PC-3 (cell line): ENCODE data around the gene ZNF462. TPM values are rescaled to one million over a fixed set of nuclear protein-coding genes. Genes with fewer than 3 reads are reported as not detected.
A peak's percentile ranks its signal among the peaks of the same experiment; 100 is the strongest.

Experiments
- ATAC-seq: fragments of 200-7000 bp; cut with Tn5 transposase; 2 replicates; pipeline ENCODE4 v1.9.1; 2020; ENCODE audit warnings: mild to moderate bottlenecking, moderate library complexity
- BruUV-seq: library from RNA; stranded (reverse); fragments of 400-500 nt; replicated peaks from 2 replicates; lab custom pipeline; 2021; lab: Mats Ljungman, UMichigan
- CTCF ChIA-PET: fragments of 300-600 bp; sonication (Branson Sonifier 250); formaldehyde crosslinking; loops from one replicate; lab custom pipeline; 2022; ENCODE audit warnings: antibody characterized with exemption; lab: Charles Lee
- POLR2A ChIA-PET: fragments of 300-600 bp; sonication (Branson Sonifier 250); formaldehyde crosslinking; loops from one replicate; lab custom pipeline; 2022; ENCODE audit warnings: antibody characterized with exemption; ENCODE audit not compliant: unreplicated experiment; lab: Charles Lee
- DNase-seq: peaks from one replicate; pipeline ENCODE4 v3.0.0-alpha.2; 2015
- H2AFZ ChIP-seq: fragments of 300-600 bp; sonication (generic); 2 replicates; pipeline ENCODE4 v1.6.0; 2016; ENCODE audit warnings: antibody characterized with exemption, low read length
- H3F3A ChIP-seq: fragments of 300-600 bp; sonication (generic); one replicate; pipeline ENCODE4 v1.6.0; 2017; ENCODE audit warnings: antibody characterized with exemption, low read length, control low read depth, mild to moderate bottlenecking; ENCODE audit not compliant: unreplicated experiment
- H3K27ac ChIP-seq: fragments of 300-600 bp; sonication (generic); 2 replicates; pipeline ENCODE4 v1.5.1; 2016; ENCODE audit warnings: mild to moderate bottlenecking, low read length
- H3K27me3 ChIP-seq: fragments of 300-600 bp; sonication (generic); 2 replicates; pipeline ENCODE4 v1.6.1; 2016; ENCODE audit warnings: low read length, mixed read lengths
- H3K36me3 ChIP-seq: fragments of 300-600 bp; sonication (generic); 2 replicates; pipeline ENCODE4 v1.6.1; 2016; ENCODE audit warnings: low read depth, mixed run types, low read length, mixed read lengths
- H3K4me1 ChIP-seq: fragments of 300-600 bp; sonication (generic); 2 replicates; pipeline ENCODE4 v1.5.1; 2016; ENCODE audit warnings: low read length; ENCODE audit not compliant: insufficient read depth
- H3K4me2 ChIP-seq: fragments of 300-600 bp; sonication (generic); 2 replicates; pipeline ENCODE4 v1.6.0; 2016; ENCODE audit warnings: low read length
- H3K4me3 ChIP-seq: fragments of 300-600 bp; sonication (generic); 2 replicates; pipeline ENCODE4 v1.5.1; 2016; ENCODE audit warnings: mild to moderate bottlenecking, low read length, mixed read lengths
- H3K79me2 ChIP-seq: fragments of 300-600 bp; sonication (generic); 2 replicates; pipeline ENCODE4 v1.6.1; 2017; ENCODE audit warnings: low read length, mixed read lengths
- H3K9ac ChIP-seq: fragments of 300-600 bp; sonication (generic); 2 replicates; pipeline ENCODE4 v1.6.0; 2016; ENCODE audit warnings: mild to moderate bottlenecking, low read length
- H3K9me2 ChIP-seq: fragments of 300-600 bp; sonication (generic); replicated peaks from 2 replicates; pipeline ENCODE4 v1.6.1; 2016; ENCODE audit warnings: mixed run types, low read length, mixed read lengths
- H3K9me3 ChIP-seq: fragments of 300-600 bp; sonication (generic); 2 replicates; pipeline ENCODE4 v1.6.1; 2016; ENCODE audit warnings: low read length, mixed read lengths
- H4K20me1 ChIP-seq: fragments of 300-600 bp; sonication (generic); 2 replicates; pipeline ENCODE4 v1.6.1; 2016; ENCODE audit warnings: low read length, mixed read lengths
- EZH2 ChIP-seq: fragments of 300-600 bp; sonication (generic); IDR thresholded peaks from one replicate; pipeline ENCODE4 v1.6.1; 2017; ENCODE audit warnings: antibody characterized with exemption, mild to moderate bottlenecking, low read length; ENCODE audit not compliant: unreplicated experiment
- EZH2phosphoT487 ChIP-seq: fragments of 300-600 bp; sonication (generic); IDR thresholded peaks from 2 replicates; pipeline ENCODE4 v1.6.1; 2018; ENCODE audit warnings: mild to moderate bottlenecking, antibody characterized with exemption, low read length, borderline replicate concordance
- intact Hi-C: fragments of 100-400 bp; cut with micrococcal nuclease; formaldehyde crosslinking; loops from 2 replicates; pipeline ENCODE4 v1.9.0; 2023
- total RNA-seq: library from RNA; depleted of rRNA; stranded (reverse); fragments of >200 nt; gene quantifications from 2 replicates; pipeline ENCODE4 v1.2.3, GENCODE V29; 2014
- TF ChIP-seq, protein P1 (sequence below): fragments of 300-600 bp; sonication (generic); conservative IDR thresholded peaks from 2 replicates; pipeline ENCODE4 v1.5.1; 2017; ENCODE audit warnings: antibody characterized with exemption, low read depth, mild to moderate bottlenecking, low read length

ZNF462 gene
- total RNA-seq, 1 experiment from 2014 or later = 21.2 TPM

DNA sequence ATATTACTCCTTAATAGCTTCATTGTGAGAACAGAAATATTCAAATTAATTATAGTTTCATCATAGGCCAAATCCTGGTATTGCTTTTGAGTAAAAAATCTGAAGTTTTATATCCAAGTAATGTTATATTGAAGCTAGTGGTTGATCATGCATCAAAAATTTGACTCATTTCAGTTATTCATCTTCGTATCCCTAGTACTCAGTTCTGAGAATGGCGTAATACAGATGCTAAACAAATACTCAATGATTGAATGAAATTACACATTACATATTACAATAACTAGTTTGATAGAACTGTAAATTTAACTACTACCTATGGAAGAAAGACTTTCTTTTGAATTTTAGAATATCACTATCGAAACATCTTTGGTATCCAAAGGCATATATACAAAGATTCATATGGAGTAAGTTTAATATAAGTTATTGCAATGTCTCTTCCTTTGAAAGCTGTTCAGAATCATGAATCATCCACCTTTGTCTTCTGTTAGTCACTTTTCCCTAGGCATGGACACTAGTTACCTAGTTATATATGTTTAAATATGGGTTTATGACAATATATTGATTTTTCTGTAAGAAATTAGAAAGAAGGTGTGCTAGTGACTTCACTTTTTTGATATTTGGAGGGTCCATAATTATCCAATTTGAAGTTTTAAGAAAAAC is 5.0 kb upstream of the ZNF462 start:
- peaks cover 36% of the 10 kb centered on the region for H3K4me1 ChIP-seq
- POLR2A ChIA-PET = no interaction called here
- H3K4me3 ChIP-seq = 0 out of 2 replicates have a peak overlapping the region, but pooled peaks have one; percentile 15
- no peaks in the 10 kb centered on the region for H3F3A ChIP-seq
- ATAC-seq = peak; percentile 14; the same call in 1 of the 2 replicates
- H3K79me2 ChIP-seq = peaks cover 32% of the 10 kb centered on the region
- no peak overlapping the region for H2AFZ ChIP-seq
- no peaks in the 10 kb centered on the region for H3K9me3 ChIP-seq
- CTCF ChIA-PET = no interaction called here
- H3K9ac ChIP-seq = no peak overlapping the region
- H3K4me2 ChIP-seq = peak overlapping the region; percentile 82
- no peaks in the 10 kb centered on the region for H3K36me3 ChIP-seq
- intact Hi-C loops = no loop called here
- no peak for TF ChIP-seq EZH2
- H3K9me2 ChIP-seq = no peaks in the 10 kb centered on the region
- H4K20me1 ChIP-seq = no peaks in the 10 kb centered on the region
- peak; percentile 63 for DNase-seq
- no peaks in the 10 kb centered on the region for H3K27me3 ChIP-seq
- no TSS peak for BruUV-seq
- peak overlapping the region; percentile 71 for H3K27ac ChIP-seq

DNA sequence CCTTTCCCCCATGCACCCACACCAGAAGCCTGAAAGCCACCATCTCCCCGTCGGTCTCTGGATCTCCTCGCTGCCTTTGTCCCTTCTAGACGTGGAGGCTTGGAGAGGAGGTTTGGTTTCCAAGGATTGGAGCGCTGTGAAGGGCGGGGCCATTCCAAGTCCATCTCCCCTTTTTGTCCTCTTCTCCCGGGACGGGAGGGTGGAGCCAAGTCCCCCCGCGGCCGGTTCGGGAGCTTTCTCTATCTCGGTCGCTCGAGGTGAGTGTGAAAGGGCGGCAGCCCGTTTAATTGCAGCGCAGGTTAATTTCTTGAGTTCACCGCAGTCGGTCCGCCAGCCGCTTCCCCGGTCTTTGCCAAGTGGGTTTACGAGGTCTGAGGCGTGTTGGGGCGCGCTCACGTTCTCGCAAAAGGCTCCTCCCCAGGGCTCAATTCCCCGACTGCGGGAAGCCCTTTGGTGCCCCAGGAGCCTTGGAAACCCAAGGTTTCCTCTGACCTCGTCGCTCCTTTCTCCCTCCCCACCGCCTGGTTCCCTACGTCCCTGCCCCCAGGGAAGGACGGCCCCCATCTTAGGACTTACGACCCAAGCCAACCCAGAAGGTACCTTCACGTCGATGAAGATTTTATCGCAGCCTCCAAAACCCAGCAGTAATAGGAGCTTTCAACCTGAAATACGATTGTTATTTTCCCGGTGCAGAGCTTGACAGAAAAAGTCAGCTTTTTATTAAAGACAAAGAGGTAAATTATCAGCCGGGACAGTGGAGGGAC is 2.8 kb upstream of the ZNF462 start:
- peak overlapping the region; percentile 67 for H3K27ac ChIP-seq
- H3K27me3 ChIP-seq = no peaks in the 10 kb centered on the region
- peak overlapping the region; percentile 98 for H3K4me3 ChIP-seq
- H3K4me1 ChIP-seq = peaks cover 33% of the 10 kb centered on the region
- TF ChIP-seq EZH2phosphoT487 (no peak), EZH2 (no peak)
- TF ChIP-seq, protein P1, sequence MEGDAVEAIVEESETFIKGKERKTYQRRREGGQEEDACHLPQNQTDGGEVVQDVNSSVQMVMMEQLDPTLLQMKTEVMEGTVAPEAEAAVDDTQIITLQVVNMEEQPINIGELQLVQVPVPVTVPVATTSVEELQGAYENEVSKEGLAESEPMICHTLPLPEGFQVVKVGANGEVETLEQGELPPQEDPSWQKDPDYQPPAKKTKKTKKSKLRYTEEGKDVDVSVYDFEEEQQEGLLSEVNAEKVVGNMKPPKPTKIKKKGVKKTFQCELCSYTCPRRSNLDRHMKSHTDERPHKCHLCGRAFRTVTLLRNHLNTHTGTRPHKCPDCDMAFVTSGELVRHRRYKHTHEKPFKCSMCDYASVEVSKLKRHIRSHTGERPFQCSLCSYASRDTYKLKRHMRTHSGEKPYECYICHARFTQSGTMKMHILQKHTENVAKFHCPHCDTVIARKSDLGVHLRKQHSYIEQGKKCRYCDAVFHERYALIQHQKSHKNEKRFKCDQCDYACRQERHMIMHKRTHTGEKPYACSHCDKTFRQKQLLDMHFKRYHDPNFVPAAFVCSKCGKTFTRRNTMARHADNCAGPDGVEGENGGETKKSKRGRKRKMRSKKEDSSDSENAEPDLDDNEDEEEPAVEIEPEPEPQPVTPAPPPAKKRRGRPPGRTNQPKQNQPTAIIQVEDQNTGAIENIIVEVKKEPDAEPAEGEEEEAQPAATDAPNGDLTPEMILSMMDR = no peak
- peak overlapping the region; percentile 82 for H3K4me2 ChIP-seq
- H3K9me3 ChIP-seq = no peaks in the 10 kb centered on the region
- intact Hi-C loops = loop anchor here (5.0 to 10.0 kb wide), 6 partner anchors 97 to 1018 kb away; no protein-coding TSS in a partner anchor
- H3K36me3 ChIP-seq = no peaks in the 10 kb centered on the region
- H4K20me1 ChIP-seq = no peaks in the 10 kb centered on the region
- H3K79me2 ChIP-seq = peaks cover 54% of the 10 kb centered on the region
- TSS peak; percentile 38 for BruUV-seq
- peak overlapping the region; percentile 96 for H2AFZ ChIP-seq
- DNase-seq (peak; percentile 63), ATAC-seq (peak; percentile 9; the same call in 1 of the 2 replicates)
- ChIA-PET POLR2A (no interaction called here), CTCF (interaction anchor here (0.6 kb wide), 1 partner anchor 85 kb away, joined by 3 read pairs; no protein-coding TSS in a partner anchor)
- H3K9ac ChIP-seq = peak overlapping the region; percentile 88
- H3F3A ChIP-seq = no peaks in the 10 kb centered on the region
- H3K9me2 ChIP-seq = no peaks in the 10 kb centered on the region

DNA sequence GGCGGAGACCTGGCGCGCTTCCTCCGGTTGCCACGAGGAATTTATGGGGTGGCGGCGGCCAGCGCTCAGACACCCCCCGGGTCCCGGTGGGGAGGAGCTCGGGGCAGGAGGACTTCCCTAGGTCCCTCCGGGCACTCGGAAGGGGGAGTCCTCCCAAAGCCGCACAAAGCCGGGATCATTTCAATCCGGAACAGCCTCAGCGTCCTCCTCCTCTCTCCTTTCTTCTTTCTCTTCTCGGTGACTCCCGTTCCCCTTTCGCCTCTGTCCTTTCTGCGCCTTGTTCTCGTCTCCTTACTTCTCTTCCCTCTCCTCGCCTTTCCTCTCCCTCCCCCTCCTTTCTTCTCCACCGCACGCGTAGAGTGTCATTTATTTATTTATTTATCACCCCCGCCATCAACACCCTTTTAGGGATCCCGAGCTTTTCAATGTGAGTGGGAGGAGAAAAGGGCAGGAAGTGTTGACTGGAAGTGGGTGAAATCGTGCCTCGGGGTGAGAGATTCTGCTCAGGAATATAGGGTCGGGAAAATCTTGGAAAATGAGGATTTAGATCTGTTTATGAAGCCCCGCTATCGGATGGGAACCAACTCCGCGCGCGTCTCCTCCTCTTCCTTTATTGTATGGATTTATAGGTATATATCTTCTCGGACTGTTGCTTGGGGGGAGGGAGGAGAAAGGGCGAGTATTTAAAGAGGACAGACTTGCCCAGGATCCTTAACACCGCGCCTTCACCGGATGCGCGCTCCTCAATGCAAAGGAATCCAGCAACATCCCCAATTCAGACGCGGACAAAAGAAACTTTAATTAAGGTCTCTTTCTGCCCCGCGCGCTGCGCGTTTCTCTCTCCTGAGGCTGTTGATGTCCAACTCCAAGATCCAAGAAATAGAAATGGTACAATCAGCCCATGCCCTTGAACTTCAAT is 2.0 kb upstream of the ZNF462 start:
- Histone ChIP-seq H3K27me3 (no peaks in the 10 kb centered on the region), H3F3A (no peaks in the 10 kb centered on the region), H3K36me3 (no peaks in the 10 kb centered on the region), H3K79me2 (peaks cover 63% of the 10 kb centered on the region), H3K9me2 (no peaks in the 10 kb centered on the region), H3K4me2 (peak overlapping the region; percentile 82), H3K4me3 (peak overlapping the region; percentile 98), H4K20me1 (no peaks in the 10 kb centered on the region), H3K4me1 (peaks cover 42% of the 10 kb centered on the region), H3K9ac (peak overlapping the region; percentile 88), H2AFZ (peak overlapping the region; percentile 96), H3K27ac (peak overlapping the region; percentile 67), H3K9me3 (no peaks in the 10 kb centered on the region)
- no TSS peak for BruUV-seq
- ATAC-seq (peak; percentile 6), DNase-seq (peak; percentile 55)
- POLR2A ChIA-PET = no interaction called here
- intact Hi-C loops = loop anchor here (5.0 to 10.0 kb wide), 6 partner anchors 96 to 1019 kb away; no protein-coding TSS in a partner anchor
- CTCF ChIA-PET = interaction anchor here (0.6 kb wide), 1 partner anchor 86 kb away, joined by 3 read pairs; no protein-coding TSS in a partner anchor
- TF ChIP-seq EZH2phosphoT487 = no peak
- TF ChIP-seq, protein P1 = no peak
- TF ChIP-seq EZH2 = no peak
